DOHH2 (cell line): ENCODE measurements around the gene STON2.

ENCODE experiments used
- H3F3A ChIP-seq: fragments of 200-600 bp; sonication (generic), shearing (Covaris generic); 2 replicates; pipeline ENCODE4 v1.6.0; 2016; ENCODE audit warnings: antibody characterized with exemption, mild to moderate bottlenecking; ENCODE audit not compliant: control insufficient read depth, insufficient read depth
- H3K27ac ChIP-seq: fragments of 200-600 bp; sonication (generic); 2 replicates; pipeline ENCODE4 v1.5.1; 2014; ENCODE audit warnings: low read depth, mild to moderate bottlenecking, low read length, moderate library complexity
- H3K27me3 ChIP-seq: fragments of 200-600 bp; sonication (generic); 2 replicates; pipeline ENCODE4 v1.6.1; 2014; ENCODE audit warnings: mild to moderate bottlenecking, low read length, mixed read lengths; ENCODE audit not compliant: control insufficient read depth
- H3K36me3 ChIP-seq: fragments of 200-600 bp; sonication (generic); 2 replicates; pipeline ENCODE4 v1.6.1; 2014; ENCODE audit warnings: mild to moderate bottlenecking, low read length, moderate library complexity, mixed read lengths; ENCODE audit not compliant: control insufficient read depth
- H3K4me1 ChIP-seq: fragments of 200-600 bp; sonication (generic); 2 replicates; pipeline ENCODE4 v1.6.1; 2014; ENCODE audit warnings: mild to moderate bottlenecking, low read length, mixed read lengths; ENCODE audit not compliant: control insufficient read depth
- H3K4me2 ChIP-seq: fragments of 200-600 bp; sonication (generic); 2 replicates; pipeline ENCODE4 v1.6.0; 2014; ENCODE audit warnings: mild to moderate bottlenecking, low read length, moderate library complexity
- H3K4me3 ChIP-seq: fragments of 200-600 bp; sonication (generic); 2 replicates; pipeline ENCODE4 v1.5.1; 2014; ENCODE audit warnings: mild to moderate bottlenecking, low read length, mixed read lengths
- H3K79me2 ChIP-seq: fragments of 200-600 bp; sonication (generic); 2 replicates; pipeline ENCODE4 v1.6.1; 2014; ENCODE audit warnings: mild to moderate bottlenecking, low read length, mixed read lengths; ENCODE audit not compliant: control insufficient read depth
- H3K9me2 ChIP-seq: fragments of 200-600 bp; sonication (generic); replicated peaks from 2 replicates; pipeline ENCODE4 v1.6.1; 2014; ENCODE audit warnings: mild to moderate bottlenecking, low read length, mixed read lengths; ENCODE audit not compliant: control insufficient read depth
- H3K9me3 ChIP-seq: fragments of 200-600 bp; sonication (generic); 2 replicates; pipeline ENCODE4 v1.6.1; 2014; ENCODE audit warnings: antibody characterized with exemption, low read length, mixed read lengths; ENCODE audit not compliant: control insufficient read depth, insufficient read depth
- H4K20me1 ChIP-seq: fragments of 200-600 bp; sonication (generic); 2 replicates; pipeline ENCODE4 v1.6.0; 2014; ENCODE audit warnings: low read depth, mild to moderate bottlenecking, antibody characterized with exemption, low read length, moderate library complexity; ENCODE audit not compliant: control insufficient read depth, insufficient read depth
- EZH2phosphoT487 ChIP-seq: fragments of 200-600 bp; sonication (generic); IDR thresholded peaks from 2 replicates; pipeline ENCODE4 v1.6.1; 2017; ENCODE audit warnings: borderline replicate concordance, mild to moderate bottlenecking, antibody characterized with exemption, low read length, moderate library complexity, mixed read lengths
- TF ChIP-seq, protein P1 (sequence below): fragments of 200-600 bp; sonication (generic); IDR thresholded peaks from one replicate; pipeline ENCODE4 v1.5.1; 2014; ENCODE audit warnings: antibody characterized with exemption, mild to moderate bottlenecking, low read depth, low read length; ENCODE audit not compliant: poor library complexity, severe bottlenecking

STON2 gene

GRCh38 chr14:81440041-81440440 is 39.9 kb upstream of the STON2 start:
- no peaks in the 10 kb centered on the region for H4K20me1 ChIP-seq
- no peaks in the 10 kb centered on the region for H3K9me2 ChIP-seq
- H3K36me3 ChIP-seq: no peaks in the 10 kb centered on the region
- TF ChIP-seq, protein P1, sequence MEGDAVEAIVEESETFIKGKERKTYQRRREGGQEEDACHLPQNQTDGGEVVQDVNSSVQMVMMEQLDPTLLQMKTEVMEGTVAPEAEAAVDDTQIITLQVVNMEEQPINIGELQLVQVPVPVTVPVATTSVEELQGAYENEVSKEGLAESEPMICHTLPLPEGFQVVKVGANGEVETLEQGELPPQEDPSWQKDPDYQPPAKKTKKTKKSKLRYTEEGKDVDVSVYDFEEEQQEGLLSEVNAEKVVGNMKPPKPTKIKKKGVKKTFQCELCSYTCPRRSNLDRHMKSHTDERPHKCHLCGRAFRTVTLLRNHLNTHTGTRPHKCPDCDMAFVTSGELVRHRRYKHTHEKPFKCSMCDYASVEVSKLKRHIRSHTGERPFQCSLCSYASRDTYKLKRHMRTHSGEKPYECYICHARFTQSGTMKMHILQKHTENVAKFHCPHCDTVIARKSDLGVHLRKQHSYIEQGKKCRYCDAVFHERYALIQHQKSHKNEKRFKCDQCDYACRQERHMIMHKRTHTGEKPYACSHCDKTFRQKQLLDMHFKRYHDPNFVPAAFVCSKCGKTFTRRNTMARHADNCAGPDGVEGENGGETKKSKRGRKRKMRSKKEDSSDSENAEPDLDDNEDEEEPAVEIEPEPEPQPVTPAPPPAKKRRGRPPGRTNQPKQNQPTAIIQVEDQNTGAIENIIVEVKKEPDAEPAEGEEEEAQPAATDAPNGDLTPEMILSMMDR: no peak
- no peak for TF ChIP-seq EZH2phosphoT487
- no peaks in the 10 kb centered on the region for H3K9me3 ChIP-seq
- peaks cover 32% of the 10 kb centered on the region for H3K27me3 ChIP-seq
- no peak overlapping the region for H3K27ac ChIP-seq
- H3F3A ChIP-seq: no peaks in the 10 kb centered on the region
- no peak overlapping the region for H3K4me3 ChIP-seq
- no peaks in the 10 kb centered on the region for H3K79me2 ChIP-seq
- H3K4me1 ChIP-seq: no peaks in the 10 kb centered on the region
- no peak overlapping the region for H3K4me2 ChIP-seq

- H3K4me3 ChIP-seq: no peak overlapping the region
- TF ChIP-seq EZH2phosphoT487: no peak
- TF ChIP-seq, protein P1: no peak
- no peaks in the 10 kb centered on the region for H3F3A ChIP-seq
- no peak overlapping the region for H3K4me2 ChIP-seq
- H3K36me3 ChIP-seq: no peaks in the 10 kb centered on the region
- no peak overlapping the region for H3K27ac ChIP-seq
- no peaks in the 10 kb centered on the region for H3K4me1 ChIP-seq
- no peaks in the 10 kb centered on the region for H3K9me3 ChIP-seq
- peaks cover 36% of the 10 kb centered on the region for H3K27me3 ChIP-seq
- H4K20me1 ChIP-seq: no peaks in the 10 kb centered on the region
- H3K79me2 ChIP-seq: no peaks in the 10 kb centered on the region
- H3K9me2 ChIP-seq: no peaks in the 10 kb centered on the region
These were observed 37.1 kb upstream of the STON2 start for GRCh38 chr14:81437244-81437643.

DNA sequence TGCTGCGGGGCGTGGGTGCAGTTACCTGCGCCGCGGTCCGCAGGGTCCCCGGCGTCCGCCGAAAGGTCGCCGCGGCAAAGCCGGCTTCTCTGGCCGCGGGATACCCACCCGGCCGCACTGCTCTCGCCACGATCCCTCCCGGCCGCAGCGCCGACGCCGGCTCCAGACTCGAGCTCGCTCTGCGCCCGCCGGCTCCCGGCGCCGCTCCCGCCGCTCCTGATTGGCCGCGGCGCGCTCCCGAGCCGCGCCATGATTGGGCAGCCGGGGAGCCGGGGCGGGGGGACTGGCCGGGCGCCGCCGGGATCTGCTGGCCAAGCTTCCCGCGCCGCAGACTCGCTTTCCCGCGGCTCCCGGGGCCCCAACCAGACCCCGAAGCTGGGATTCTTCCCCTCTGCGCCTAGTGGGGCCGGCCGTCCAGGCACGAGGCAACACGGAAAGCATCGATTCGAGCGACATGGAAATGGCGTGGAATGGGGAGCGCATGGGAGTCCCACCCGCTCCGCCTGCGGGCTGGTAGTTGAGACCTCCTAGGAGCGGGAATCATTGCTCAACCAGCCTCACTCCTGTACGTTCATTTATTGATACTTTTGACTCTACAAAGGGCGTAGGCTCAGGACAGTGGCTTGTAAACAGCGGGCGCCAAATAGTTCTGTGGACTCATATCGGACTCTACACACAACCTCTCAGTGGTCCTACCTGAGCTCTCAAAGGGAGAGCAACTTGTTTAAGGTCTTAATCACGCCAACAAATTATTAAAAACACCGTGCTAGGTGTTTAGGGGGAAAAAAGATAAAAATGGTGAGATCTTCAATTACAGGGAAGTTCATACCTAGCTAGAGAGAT is 36.4 kb upstream of the STON2 start:
- Histone ChIP-seq H3K79me2 (no peaks in the 10 kb centered on the region), H3K9me3 (no peaks in the 10 kb centered on the region), H3K9me2 (no peaks in the 10 kb centered on the region), H4K20me1 (no peaks in the 10 kb centered on the region), H3K4me1 (no peaks in the 10 kb centered on the region), H3K4me2 (no peak overlapping the region), H3F3A (no peaks in the 10 kb centered on the region), H3K27me3 (peaks cover 36% of the 10 kb centered on the region), H3K4me3 (no peak overlapping the region), H3K36me3 (no peaks in the 10 kb centered on the region), H3K27ac (no peak overlapping the region)
- TF ChIP-seq, protein P1: no peak
- TF ChIP-seq EZH2phosphoT487: no peak
